GM15510 (cell line): ENCODE results near the gene OR10AG1.

ENCODE experiments used
- POLR2A ChIP-seq: IDR thresholded peaks from 3 replicates; pipeline ENCODE4 v1.6.1; 2011; ENCODE audit warnings: borderline replicate concordance; ENCODE audit not compliant: insufficient read length; ENCODE audit errors: extremely low read depth

The OR10AG1 gene, protein sequence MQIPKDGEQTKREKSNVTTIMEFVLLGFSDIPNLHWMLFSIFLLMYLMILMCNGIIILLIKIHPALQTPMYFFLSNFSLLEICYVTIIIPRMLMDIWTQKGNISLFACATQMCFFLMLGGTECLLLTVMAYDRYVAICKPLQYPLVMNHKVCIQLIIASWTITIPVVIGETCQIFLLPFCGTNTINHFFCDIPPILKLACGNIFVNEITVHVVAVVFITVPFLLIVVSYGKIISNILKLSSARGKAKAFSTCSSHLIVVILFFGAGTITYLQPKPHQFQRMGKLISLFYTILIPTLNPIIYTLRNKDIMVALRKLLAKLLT

DNA sequence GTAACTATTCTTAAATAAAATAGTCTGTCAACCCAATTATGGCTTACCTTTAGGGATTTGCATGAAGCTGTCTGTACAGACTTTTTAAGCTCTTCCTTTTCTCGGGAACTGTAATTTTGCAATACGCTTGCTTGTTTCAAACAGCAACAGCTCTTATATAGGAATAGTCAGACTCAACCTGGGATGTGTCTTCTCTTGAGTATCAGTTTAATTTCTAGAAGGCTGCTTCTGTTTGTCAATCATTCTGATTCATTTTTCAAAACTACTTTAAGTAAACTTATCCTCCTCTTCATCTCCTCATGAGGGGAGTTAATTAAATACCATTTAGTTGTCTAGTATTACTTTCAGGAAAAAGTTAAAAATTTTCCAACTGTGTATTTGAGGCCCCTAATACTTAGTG, at the start of gene OR10AG1:
OR10AG1 (minus strand) TSS at position 101 of the 400 bp plus-strand sequence; CDS start at position 63, 38 bp downstream.
- no peak for TF ChIP-seq POLR2A

DNA sequence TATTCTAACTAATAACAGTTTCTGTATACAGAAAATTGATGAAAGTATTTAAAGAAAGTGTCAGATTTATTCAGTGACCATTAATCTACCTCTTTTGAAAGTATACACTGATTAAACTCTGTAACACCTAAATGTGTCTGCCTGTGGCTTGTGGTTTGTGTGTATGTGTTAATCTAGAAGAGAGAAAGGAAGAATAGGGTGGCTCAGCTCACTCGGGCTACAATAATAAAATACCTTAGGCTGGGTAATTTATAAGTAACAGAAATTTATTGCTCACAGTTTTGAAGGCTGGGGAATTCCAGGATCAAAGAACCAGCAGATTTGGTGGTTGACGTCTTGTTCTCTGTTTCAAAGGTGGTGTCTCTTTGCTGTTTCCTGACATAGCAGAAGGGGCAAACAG, 44.1 kb upstream of the OR10AG1 start:
- TF ChIP-seq POLR2A, result no peak

- no peak for TF ChIP-seq POLR2A
These were observed 41.0 kb upstream of the OR10AG1 start for GRCh38 chr11:56010716-56011115.

GRCh38 chr11:55994525-55994924, 24.8 kb upstream of the OR10AG1 start, which contains the start of gene OR5F1:
Gene OR5F1, minus strand, starts transcription at chr11:55994625. Its CDS starts 0 bp downstream, at chr11:55994625.
- TF ChIP-seq POLR2A, result no peak

DNA sequence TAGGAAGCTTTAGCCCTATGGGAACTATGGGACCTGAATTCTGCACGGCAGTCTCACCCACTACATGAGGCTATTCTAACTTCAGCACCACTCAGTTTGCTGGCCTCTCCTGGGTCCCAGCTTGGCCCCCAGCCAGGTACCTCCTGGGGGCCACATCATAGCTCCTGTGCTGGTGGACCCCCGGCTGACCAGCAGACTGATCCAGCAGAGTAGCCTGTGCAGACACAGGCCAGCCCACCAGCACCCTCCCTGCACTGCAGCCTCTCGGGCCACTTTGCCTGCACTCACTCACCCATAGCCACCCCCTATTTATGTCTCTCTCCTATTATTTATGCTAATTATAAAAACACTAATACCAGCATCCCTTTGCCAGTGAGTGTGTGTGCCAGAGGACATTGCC, 1.2 kb upstream of the OR10AG1 start:
- no peak for TF ChIP-seq POLR2A

GRCh38 chr11:55967914-55968313, 1.8 kb downstream of the OR10AG1 start:
- TF ChIP-seq POLR2A, result no peak

DNA sequence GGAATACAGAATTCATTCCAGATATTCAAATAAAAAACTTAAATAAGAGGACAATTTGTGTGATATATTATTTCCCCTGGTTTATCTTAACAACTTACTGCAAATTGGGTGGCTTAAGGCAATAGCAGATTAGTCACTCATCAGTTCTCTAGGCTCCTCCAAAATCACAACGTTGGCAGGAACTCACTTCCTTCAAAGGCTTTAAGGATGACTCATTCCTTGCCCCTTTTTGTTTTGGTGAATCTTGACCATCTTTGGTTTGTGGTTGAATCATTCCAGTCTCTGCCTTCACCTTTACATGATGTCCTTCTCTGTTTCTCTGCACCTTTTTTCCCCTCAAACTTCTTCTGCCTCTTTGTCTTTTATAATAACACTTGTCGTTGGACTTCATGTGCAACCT, 3.4 kb downstream of the OR10AG1 start:
- no peak for TF ChIP-seq POLR2A

DNA sequence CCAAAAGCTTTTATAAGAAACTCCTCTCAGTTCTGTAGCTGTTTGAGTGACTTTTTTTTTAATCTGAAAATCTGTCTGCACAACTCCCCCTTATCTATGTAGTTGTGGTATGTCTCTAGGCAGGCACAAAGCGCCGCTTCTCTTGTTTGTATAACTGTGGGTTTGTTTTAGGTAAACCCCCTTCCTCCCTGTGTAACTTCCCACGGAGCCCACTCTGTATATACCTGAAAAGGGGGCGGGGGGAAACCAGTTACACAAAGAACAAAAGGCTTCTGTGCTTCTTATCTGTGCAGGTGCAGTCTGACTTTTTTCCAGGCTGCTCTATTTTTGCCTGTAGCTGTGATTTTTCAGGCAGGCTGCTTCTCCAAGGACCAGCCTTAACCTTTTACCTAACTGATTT, 13.2 kb downstream of the OR10AG1 start:
- TF ChIP-seq POLR2A, result no peak

DNA sequence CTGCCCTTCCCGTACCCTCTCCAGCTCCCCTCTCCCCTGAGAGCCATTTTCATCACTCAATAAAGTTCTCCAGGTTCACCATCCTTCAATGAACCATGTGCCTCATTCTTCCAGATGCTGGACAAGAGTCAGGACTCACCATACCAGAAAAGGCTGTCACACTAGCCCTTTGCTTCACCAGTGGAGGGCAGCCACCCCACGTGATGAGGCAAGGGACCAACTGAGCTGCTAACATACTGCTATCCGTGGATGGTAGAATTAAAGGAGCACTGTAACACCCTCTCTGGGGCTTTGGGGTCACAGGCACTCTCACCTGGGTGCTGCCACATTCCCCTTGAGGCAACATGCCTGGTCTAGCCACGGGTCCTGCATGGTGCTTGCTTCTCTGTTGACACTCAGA, 20.4 kb downstream of the OR10AG1 start:
- TF ChIP-seq POLR2A, result no peak

- no peak for TF ChIP-seq POLR2A
These were observed 26.9 kb downstream of the OR10AG1 start for GRCh38 chr11:55942785-55943392.

- no peak for TF ChIP-seq POLR2A
These were observed 33.4 kb downstream of the OR10AG1 start, which contains the start of gene OR5I1 for GRCh38 chr11:55936300-55936699. Gene OR5I1, minus strand, starts transcription at chr11:55936400. Its CDS starts 0 bp downstream, at chr11:55936400.

GRCh38 chr11:55920537-55920936, 49.2 kb downstream of the OR10AG1 start:
- no peak for TF ChIP-seq POLR2A
